RWPE2 (cell line): Measurements from ENCODE around the gene AXIN2.
A peak's percentile ranks its signal among the peaks of the same experiment; 100 is the strongest.

Experiments
- ATAC-seq: fragments of 200-7000 bp; cut with Tn5 transposase; 3 replicates; pipeline ENCODE4 v1.9.1; 2021; ENCODE audit warnings: low read depth
- DNase-seq: peaks from one replicate; pipeline ENCODE4 v3.0.0-alpha.2; 2020; ENCODE audit warnings: low spot score
- H3K27ac ChIP-seq: fragments of 450-650 bp; 2 replicates; pipeline ENCODE4 v1.5.1; 2017; ENCODE audit warnings: mild to moderate bottlenecking; ENCODE audit not compliant: poor library complexity, severe bottlenecking
- H3K27me3 ChIP-seq: fragments of 250-450 bp; sonication (Bioruptor Pico); 2 replicates; pipeline ENCODE4 v1.5.1; 2021; ENCODE audit warnings: mild to moderate bottlenecking, moderate library complexity; ENCODE audit not compliant: insufficient read depth, poor library complexity, severe bottlenecking
- H3K36me3 ChIP-seq: fragments of 250-450 bp; sonication (Bioruptor Pico); 2 replicates; pipeline ENCODE4 v1.5.1; 2020; ENCODE audit warnings: low read depth, mild to moderate bottlenecking, moderate library complexity
- H3K4me1 ChIP-seq: fragments of 250-450 bp; sonication (Bioruptor Pico); 2 replicates; pipeline ENCODE4 v1.5.1; 2021; ENCODE audit warnings: mild to moderate bottlenecking, moderate library complexity; ENCODE audit not compliant: insufficient read depth, poor library complexity, severe bottlenecking
- H3K4me3 ChIP-seq: fragments of 250-450 bp; sonication (Bioruptor Pico); 2 replicates; pipeline ENCODE4 v1.5.1; 2021; ENCODE audit warnings: mild to moderate bottlenecking, moderate library complexity; ENCODE audit not compliant: severe bottlenecking
- H3K9me3 ChIP-seq: fragments of 250-450 bp; sonication (Bioruptor Pico); 2 replicates; pipeline ENCODE4 v1.5.1; 2021; ENCODE audit warnings: mild to moderate bottlenecking, moderate library complexity; ENCODE audit not compliant: severe bottlenecking
- TF ChIP-seq, protein P1 (sequence below): fragments of 450-650 bp; IDR thresholded peaks from one replicate; pipeline ENCODE4 v1.5.1; 2017; ENCODE audit warnings: mild to moderate bottlenecking, moderate library complexity; ENCODE audit not compliant: poor library complexity, severe bottlenecking

The AXIN2 gene

DNA sequence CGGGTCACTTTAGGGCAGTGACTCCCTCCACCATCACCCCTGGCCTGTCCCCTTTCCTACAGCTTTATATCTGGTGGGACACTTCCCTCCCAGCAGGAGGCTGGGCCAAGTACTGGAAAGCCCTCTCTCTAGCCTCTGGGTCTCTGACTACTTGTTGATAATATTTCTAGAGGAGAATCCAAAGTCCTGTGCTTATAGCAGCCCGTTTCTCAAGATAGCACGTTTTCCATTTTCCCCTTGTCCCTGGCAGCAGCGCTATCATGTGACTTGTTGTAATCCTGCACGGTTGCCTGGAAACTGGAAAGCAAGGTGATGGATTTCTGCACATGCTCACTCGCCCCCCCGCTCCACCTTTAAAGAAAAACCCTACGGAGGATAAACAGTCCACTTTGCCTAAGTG lies 3.3 kb upstream of the AXIN2 start:
- ATAC-seq (no peak), DNase-seq (no peak)
- peaks cover 5% of the 10 kb centered on the region for H3K27me3 ChIP-seq
- no peaks in the 10 kb centered on the region for H3K4me1 ChIP-seq
- no peaks in the 10 kb centered on the region for H3K36me3 ChIP-seq
- H3K4me3 ChIP-seq: no peak overlapping the region
- H3K9me3 ChIP-seq: no peaks in the 10 kb centered on the region
- H3K27ac ChIP-seq: no peak overlapping the region
- TF ChIP-seq, protein P1, sequence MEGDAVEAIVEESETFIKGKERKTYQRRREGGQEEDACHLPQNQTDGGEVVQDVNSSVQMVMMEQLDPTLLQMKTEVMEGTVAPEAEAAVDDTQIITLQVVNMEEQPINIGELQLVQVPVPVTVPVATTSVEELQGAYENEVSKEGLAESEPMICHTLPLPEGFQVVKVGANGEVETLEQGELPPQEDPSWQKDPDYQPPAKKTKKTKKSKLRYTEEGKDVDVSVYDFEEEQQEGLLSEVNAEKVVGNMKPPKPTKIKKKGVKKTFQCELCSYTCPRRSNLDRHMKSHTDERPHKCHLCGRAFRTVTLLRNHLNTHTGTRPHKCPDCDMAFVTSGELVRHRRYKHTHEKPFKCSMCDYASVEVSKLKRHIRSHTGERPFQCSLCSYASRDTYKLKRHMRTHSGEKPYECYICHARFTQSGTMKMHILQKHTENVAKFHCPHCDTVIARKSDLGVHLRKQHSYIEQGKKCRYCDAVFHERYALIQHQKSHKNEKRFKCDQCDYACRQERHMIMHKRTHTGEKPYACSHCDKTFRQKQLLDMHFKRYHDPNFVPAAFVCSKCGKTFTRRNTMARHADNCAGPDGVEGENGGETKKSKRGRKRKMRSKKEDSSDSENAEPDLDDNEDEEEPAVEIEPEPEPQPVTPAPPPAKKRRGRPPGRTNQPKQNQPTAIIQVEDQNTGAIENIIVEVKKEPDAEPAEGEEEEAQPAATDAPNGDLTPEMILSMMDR: no peak

DNA sequence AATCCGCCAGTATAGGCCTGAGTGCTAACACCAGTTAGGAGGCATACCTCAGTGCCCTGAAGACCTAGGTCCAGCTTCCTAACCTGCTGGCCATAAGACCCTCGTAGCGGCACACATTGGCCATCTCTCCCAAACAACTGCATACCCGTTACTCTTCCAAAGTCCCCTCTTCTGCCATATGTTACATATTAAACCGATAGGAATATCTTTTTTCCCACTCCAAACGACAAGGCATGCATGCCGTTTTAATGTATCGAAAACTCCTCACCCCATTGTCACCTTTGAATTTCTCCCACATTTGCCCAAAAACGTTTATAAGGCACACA lies 721 bp upstream of the AXIN2 start:
- TF ChIP-seq, protein P1: no peak
- H3K4me3 ChIP-seq: no peak overlapping the region
- ATAC-seq (no peak), DNase-seq (no peak)
- no peak overlapping the region for H3K27ac ChIP-seq
- no peaks in the 10 kb centered on the region for H3K36me3 ChIP-seq
- H3K9me3 ChIP-seq: no peaks in the 10 kb centered on the region
- no peaks in the 10 kb centered on the region for H3K4me1 ChIP-seq
- H3K27me3 ChIP-seq: peaks cover 32% of the 10 kb centered on the region

- no peaks in the 10 kb centered on the region for H3K4me1 ChIP-seq
- peaks cover 39% of the 10 kb centered on the region for H3K27me3 ChIP-seq
- ATAC-seq (0 out of 3 replicates have a peak, but pooled peaks have one; percentile 19), DNase-seq (no peak)
- TF ChIP-seq, protein P1: no peak
- no peaks in the 10 kb centered on the region for H3K36me3 ChIP-seq
- H3K9me3 ChIP-seq: no peaks in the 10 kb centered on the region
- peak overlapping the region; percentile 46 for H3K4me3 ChIP-seq
- peak overlapping the region; percentile 27 for H3K27ac ChIP-seq
Measured at GRCh38 chr17:65560628-65561451, 608 bp downstream of the AXIN2 start.

DNA sequence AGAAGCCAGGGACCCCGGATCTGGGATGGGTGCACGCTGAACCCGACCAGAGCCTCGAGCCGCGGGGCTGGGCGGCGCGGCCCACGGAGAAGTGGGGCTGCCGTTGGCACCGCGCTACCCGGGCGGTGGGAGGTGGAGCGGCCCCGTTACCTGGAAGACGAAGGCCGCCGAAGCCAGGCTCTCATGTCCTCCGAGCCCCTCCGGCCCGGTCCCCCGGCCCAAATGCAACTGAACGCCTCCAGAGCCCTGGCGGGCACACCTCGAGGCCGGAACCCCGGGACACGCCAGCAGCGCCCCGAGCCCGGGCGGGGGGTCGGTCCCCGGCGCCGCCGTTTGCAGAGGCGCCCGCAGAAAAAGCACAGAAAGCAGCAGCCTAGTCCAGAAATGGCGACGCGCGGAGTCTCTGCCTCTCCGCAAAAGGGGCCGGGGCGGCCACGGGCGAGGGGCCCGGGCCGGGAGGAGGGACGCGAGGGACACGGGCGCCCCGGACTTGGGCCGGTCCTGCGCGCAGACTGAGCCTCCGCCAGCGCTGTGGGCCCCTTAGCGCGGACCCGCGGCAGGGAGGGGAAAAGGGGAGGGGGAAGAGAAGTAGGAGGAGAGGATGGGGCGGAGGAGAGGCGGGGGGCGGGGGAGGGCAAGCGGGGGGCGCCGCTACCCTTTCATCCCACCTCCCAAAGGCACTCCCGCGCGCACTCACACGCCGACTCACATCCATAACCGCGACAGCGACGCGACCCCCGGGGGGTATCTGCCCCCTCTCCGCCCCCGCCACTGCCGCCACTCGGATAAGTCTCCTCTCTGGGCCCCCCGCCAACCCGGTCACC lies 1.4 kb downstream of the AXIN2 start:
- DNase-seq (no peak), ATAC-seq (0 out of 3 replicates have a peak, but pooled peaks have one; percentile 8)
- TF ChIP-seq, protein P1: no peak

DNA sequence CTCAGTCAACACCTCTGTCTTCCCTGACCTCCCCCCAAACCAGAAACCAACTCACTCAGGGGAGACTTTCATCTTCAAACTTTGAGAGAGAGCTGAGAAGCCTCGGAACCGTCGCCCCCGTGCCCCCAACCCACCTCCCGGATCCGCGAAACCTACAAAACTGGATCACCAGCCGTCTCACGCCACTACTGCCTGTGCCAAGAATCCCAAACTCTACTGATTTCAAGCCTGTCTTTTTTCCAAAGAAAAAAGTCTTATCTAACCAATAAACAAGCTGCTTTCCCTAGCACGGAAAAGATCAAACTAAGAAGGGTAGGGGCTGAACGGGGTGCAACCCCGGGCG lies 2.0 kb downstream of the AXIN2 start:
- TF ChIP-seq, protein P1: no peak
- ATAC-seq (no peak), DNase-seq (no peak)
- H3K4me1 ChIP-seq: no peaks in the 10 kb centered on the region
- peaks cover 39% of the 10 kb centered on the region for H3K27me3 ChIP-seq
- H3K4me3 ChIP-seq: peak overlapping the region; percentile 46
- no peaks in the 10 kb centered on the region for H3K9me3 ChIP-seq
- no peak overlapping the region for H3K27ac ChIP-seq
- H3K36me3 ChIP-seq: no peaks in the 10 kb centered on the region

More for the DNA sequence above, 1.4 kb downstream of the AXIN2 start:
- Histone ChIP-seq H3K4me3 (peak overlapping the region; percentile 46), H3K4me1 (no peaks in the 10 kb centered on the region), H3K9me3 (no peaks in the 10 kb centered on the region), H3K27me3 (peaks cover 39% of the 10 kb centered on the region), H3K27ac (no peak overlapping the region), H3K36me3 (no peaks in the 10 kb centered on the region)
